HG02981 (cell line): ENCODE data around the gene TCHP.
"Not testable (repeated sequence)": the region's sequence is repeated elsewhere in the genome, so short reads cannot be mapped to it uniquely, and the experiment has no call there.

Experiments used
- ATAC-seq: cut with Tn5 transposase; IDR thresholded peaks from one replicate; pipeline ENCODE4 v1.9.1; 2021; ENCODE audit warnings: mild to moderate bottlenecking, moderate library complexity; ENCODE audit not compliant: unreplicated experiment

The TCHP gene

GRCh38 chr12:109910254-109910968 lies 10.3 kb downstream of the TCHP start:
- ATAC-seq, result no peak

- no peak for ATAC-seq
Observed at GRCh38 chr12:109910969-109911348, 10.9 kb downstream of the TCHP start.

DNA sequence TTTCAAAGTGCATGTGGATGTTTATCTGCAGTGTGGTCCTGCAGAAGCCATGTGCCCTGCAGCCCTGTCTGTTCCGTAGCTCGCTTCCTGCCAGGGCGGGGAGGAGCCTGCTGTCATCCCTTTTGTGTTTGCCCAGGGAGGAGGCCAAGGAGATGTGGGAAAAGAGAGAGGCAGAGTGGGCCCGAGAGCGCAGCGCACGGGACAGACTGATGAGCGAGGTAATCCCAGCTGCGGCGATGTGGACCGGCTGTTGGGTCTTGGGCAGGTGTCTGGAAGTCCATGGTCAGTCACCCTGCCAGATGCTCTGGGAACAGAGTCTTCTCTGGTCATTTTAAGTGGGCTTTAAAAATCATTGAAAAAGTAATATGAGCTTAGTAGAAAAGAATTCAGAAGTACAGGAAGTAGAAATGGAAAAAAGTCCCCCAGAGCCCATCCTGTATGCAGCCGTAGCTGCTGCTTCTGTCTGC lies 12.8 kb downstream of the TCHP start:
- ATAC-seq, result no peak

DNA sequence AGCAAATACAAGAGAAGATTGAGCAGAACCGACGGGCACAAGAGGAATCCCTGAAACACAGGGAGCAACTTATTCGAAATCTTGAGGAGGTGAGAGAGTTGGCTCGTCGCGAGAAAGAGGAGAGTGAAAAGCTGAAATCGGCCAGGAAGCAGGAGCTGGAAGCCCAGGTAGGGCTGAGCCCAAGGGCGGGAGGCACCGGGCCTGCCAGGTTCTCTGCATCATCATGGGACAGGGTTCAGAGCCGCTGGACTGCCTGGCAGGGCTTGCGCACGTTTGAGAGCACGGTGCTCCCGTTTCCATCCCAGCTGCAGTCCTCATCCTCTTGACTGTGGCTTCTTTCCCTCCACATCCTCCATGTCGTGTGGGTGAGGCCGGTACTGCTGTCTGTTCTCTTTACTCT lies 14.4 kb downstream of the TCHP start:
- ATAC-seq, result no peak

DNA sequence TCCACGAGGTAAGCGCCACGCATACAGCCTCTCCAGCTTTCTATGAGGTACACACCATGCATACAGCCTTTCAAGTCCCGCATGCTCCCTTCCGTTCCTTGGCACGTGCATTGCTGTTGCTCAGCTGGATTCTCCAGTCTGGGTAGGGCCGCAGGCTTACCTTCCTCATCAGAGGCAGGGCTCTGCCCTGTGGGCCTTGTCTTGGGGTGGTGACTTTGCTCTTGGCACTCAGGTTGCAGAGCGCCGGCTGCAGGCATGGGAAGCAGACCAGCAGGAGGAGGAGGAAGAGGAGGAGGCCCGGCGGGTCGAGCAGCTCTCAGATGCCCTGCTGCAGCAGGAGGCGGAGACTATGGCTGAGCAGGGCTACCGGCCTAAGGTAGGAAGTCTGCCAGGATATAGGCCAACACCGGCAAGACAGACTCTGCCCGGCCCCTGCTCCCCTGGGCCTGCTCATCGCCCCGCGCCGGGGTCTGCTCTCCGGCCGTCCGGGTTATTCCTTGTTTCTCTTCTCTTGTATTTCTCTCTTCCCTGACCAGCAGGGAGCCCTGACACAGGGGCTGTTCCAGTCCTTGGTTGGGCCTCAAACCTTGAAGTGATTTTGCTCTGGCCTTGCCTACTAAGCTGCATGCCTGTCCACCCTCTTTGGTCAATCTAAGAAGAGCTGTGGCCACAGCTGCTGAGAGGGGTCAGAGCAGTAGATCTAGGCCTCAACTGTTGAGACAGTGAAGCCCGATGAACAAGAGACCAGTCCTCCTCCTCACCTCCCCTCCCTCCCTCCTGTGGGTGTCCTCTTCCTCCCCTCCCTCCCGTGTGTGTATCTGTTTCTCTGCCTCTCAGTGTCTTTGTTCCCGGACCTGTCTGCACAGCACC lies 15.3 kb downstream of the TCHP start:
- no peak for ATAC-seq

GRCh38 chr12:109916045-109916444 lies 16.0 kb downstream of the TCHP start:
- ATAC-seq, result no peak

GRCh38 chr12:109919456-109919855 lies 19.4 kb downstream of the TCHP start:
- no peak for ATAC-seq

DNA sequence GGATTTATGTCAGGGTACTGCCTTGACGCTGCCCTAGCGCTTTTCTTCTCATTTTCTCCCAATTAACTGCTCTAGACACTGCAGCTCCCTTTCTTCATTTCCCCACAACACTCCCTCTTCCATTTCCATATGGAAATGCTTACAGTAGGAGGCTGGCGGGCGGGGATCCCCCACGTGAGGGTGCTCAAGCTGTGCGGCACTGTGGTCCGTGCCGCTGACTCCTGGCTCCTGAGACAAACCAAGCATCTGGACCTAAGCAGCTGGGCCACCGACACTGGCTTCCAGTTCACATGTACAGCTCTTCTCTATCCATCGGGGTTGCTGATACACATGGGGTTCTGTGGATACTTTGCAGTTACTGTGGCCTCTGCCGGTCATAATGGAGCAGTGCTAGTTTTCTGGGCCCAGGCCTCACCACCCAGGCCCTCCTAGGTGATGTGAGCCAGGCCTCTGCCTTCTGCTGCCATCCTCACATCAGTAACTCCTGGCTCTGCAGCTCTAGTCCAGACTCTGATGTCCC lies 20.2 kb downstream of the TCHP start:
- ATAC-seq, result no peak

- no peak for ATAC-seq
Observed at GRCh38 chr12:109921982-109922381, 21.9 kb downstream of the TCHP start.

DNA sequence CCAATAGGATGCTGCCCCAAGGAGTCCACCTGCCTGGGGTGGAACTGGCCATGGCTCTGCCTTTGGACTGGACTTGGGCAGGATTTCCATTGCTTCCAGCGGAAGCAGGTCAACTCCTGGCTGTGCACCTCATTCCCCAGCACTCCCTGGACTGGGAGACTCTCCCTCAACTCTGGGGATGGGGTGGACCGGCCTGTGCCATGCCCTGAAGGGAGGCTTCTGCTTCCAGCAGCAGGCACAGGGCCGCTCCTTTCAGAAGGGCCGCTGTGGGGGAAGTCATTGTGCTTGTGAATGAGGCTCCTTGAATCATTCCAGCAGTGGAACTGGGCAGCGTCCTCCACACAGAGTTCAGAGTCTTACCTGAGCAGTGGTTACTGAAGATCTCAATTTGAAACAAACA lies 23.0 kb downstream of the TCHP start:
- no peak for ATAC-seq

DNA sequence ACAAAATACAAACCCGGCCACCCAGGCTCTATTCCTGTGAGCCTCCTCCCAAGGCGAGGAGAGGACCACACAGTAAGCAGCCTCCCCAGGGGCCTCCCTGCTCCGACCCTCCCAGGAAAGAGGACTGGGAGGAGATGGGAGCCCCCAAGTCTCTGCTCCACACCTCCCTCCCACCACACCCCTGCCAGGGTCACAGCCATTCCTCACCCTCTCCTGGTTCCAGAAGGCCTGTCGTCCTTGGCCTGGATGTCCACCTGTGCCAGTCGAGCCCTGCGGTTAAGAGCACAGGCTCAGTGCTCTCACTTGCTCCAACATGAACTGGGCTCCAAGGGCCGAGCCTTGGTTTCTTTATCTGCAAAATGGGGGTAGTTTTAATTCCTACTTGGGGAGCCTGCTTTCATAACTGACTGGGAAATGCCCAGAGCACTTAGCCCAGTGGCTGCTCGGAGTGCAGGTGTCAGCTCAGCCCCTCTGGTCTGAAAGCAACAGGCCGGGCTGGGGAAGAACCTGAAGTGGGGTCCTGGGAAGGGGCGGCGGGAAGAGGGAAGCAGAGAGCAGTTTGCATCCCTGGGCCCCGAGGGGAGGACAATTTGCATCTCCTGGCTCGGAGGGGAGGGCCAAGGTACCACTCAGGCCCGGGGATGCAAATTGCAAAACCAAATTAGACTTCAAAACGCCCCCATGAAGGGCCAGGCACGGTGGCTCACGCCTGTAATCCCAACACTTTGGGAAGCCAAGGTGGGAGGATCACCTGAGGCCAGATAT lies 23.6 kb downstream of the TCHP start:
- ATAC-seq, result no peak

GRCh38 chr12:109925185-109925840 lies 25.2 kb downstream of the TCHP start:
- no peak for ATAC-seq

DNA sequence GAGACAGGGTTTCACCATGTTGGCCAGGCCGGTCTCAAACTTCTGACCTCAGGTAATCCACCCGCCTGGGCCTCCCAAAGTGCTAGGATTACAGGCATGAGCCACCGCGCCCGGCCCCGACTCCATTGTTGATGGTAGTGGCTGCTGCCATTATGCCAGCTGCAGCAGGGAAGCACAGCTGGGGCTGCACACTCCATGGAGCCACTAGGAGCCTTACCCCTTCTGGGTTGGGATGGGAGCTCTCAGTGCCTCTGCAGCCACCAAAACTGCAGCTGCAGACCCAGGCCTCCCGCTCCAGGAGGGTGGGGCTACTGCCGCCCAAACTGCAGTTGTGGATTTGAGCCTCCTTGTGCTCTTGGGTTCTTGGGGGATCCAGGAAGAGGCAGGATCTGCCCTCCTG lies 25.9 kb downstream of the TCHP start:
- ATAC-seq, result no peak

- no peak for ATAC-seq
Observed at GRCh38 chr12:109926488-109927210, 26.6 kb downstream of the TCHP start.

DNA sequence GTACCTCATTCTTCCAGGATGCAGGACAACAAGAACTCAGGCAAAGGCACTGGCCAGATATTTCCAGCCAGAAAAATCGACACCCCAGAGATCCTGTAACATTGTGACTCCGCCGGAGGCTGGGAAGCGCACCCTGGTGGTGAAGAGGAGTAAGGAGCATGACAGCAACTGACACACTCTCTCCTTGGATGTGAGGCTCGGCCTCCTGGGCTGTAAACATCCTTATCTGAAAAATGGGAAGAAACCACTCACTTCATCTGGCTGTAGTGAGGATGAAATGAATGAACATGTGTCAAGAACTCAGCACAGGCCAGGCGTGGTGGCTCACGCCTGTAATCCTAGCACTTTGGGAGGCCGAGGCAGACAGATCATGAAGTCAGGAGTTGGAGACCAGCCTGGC lies 27.5 kb downstream of the TCHP start:
- no peak for ATAC-seq

- no peak for ATAC-seq
Observed at GRCh38 chr12:109928058-109928656, 28.1 kb downstream of the TCHP start.

GRCh38 chr12:109929326-109929725 lies 29.3 kb downstream of the TCHP start:
- ATAC-seq, result not testable (repeated sequence)

DNA sequence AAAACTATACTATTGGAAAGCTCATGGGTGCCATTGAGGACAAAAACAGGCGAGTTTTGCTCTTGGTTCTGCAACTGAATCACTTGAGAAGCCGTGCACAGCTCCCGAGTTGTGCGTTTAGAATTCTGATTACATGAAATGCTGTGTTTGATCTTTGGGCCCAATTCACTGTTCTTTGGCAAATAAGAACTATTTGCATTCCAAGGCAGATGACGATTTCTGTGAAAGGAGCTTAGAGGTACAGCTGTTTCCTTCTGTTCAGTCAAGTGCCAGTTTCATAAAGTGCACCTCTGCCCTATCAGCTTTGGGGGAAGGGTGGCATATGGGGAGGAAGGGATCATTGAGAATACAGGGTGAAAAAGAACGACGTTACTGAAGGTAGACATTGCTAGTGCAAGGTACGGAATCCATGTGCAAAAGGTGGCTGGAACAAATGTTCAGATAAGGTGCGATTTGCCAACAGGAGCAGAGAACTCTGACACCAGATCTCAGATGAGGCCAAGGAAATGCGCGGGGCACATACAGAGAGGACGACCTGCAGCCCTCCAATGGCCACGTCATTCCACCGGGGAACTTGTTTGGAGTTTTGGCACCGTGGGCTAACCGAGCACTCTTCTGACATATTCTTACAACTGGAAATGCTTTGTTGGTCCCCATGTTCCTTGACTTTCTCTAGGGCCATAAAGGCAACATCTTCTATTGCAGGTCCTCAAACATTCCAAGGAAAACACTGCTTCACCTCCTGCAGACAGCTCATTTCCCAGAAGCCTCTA lies 30.1 kb downstream of the TCHP start:
- ATAC-seq, result no peak

- ATAC-seq, result no peak
Observed at GRCh38 chr12:109931143-109931542, 31.1 kb downstream of the TCHP start.
